Glutamatergic neuron (in vitro differentiated cells): ENCODE data around the gene JDP2. TPM values are rescaled to one million over a fixed set of nuclear protein-coding genes. Genes with fewer than 3 reads are reported as not detected.

ENCODE experiments used
- DNase-seq: peaks from one replicate; pipeline ENCODE4 v3.0.0; 2022
- H3K27ac Mint-ChIP-seq: one replicate; pipeline ENCODE4 v1.8.0; 2020; ENCODE audit warnings: mild to moderate bottlenecking, mixed read lengths, inconsistent platforms; ENCODE audit not compliant: unreplicated experiment
- H3K27me3 Mint-ChIP-seq: one replicate; pipeline ENCODE4 v1.8.0; 2020; ENCODE audit warnings: mild to moderate bottlenecking, moderate library complexity, mixed read lengths, inconsistent platforms; ENCODE audit not compliant: unreplicated experiment
- H3K36me3 Mint-ChIP-seq: one replicate; pipeline ENCODE4 v1.8.0; 2020; ENCODE audit warnings: mild to moderate bottlenecking, mixed read lengths, inconsistent platforms; ENCODE audit not compliant: unreplicated experiment
- H3K4me1 Mint-ChIP-seq: one replicate; pipeline ENCODE4 v1.8.0; 2020; ENCODE audit warnings: mild to moderate bottlenecking, low read depth, mixed read lengths, inconsistent platforms; ENCODE audit not compliant: unreplicated experiment
- H3K4me3 Mint-ChIP-seq: one replicate; pipeline ENCODE4 v1.8.0; 2020; ENCODE audit warnings: mild to moderate bottlenecking, mixed read lengths, inconsistent platforms; ENCODE audit not compliant: unreplicated experiment
- H3K9me3 Mint-ChIP-seq: one replicate; pipeline ENCODE4 v1.8.0; 2020; ENCODE audit warnings: mild to moderate bottlenecking, moderate library complexity, mixed read lengths, inconsistent platforms; ENCODE audit not compliant: unreplicated experiment
- CTCF ChIP-seq: fragments of 200-600 bp; sonication (generic); IDR thresholded peaks from one replicate; pipeline ENCODE4 v1.5.0; 2021; ENCODE audit not compliant: partially characterized antibody, unreplicated experiment
- total RNA-seq: library from RNA; stranded (reverse); fragmentation: NEBNext Ultra II Directional; extraction: Animal tissue kit (Norgen Biotek cat#: 25700); gene quantifications from one replicate; pipeline ENCODE4 v1.2.1, GENCODE V29; 2021; ENCODE audit not compliant: unreplicated experiment

Gene JDP2
- total RNA-seq, 1 donor from 2014 or later = 5.7 TPM

- no peak for DNase-seq
- no peak for TF ChIP-seq CTCF
- Mint-ChIP-seq H3K9me3 (peaks cover 5% of the 10 kb centered on the region), H3K27me3 (peaks cover 6% of the 10 kb centered on the region), H3K27ac (no peak overlapping the region), H3K4me1 (peaks cover 6% of the 10 kb centered on the region), H3K36me3 (no peaks in the 10 kb centered on the region), H3K4me3 (no peak overlapping the region)
Measured at GRCh38 chr14:75411214-75411540, 16.6 kb upstream of the JDP2 start.

- TF ChIP-seq CTCF = no peak
- Mint-ChIP-seq H3K4me1 (peaks cover 6% of the 10 kb centered on the region), H3K4me3 (no peak overlapping the region), H3K27me3 (peaks cover 6% of the 10 kb centered on the region), H3K9me3 (peaks cover 5% of the 10 kb centered on the region), H3K36me3 (no peaks in the 10 kb centered on the region), H3K27ac (no peak overlapping the region)
- no peak for DNase-seq
Measured at GRCh38 chr14:75413013-75413412, 14.8 kb upstream of the JDP2 start.

GRCh38 chr14:75417674-75418073 lies 10.1 kb upstream of the JDP2 start:
- no peak for TF ChIP-seq CTCF
- H3K36me3 Mint-ChIP-seq = no peaks in the 10 kb centered on the region
- no peak overlapping the region for H3K4me3 Mint-ChIP-seq
- H3K4me1 Mint-ChIP-seq = peaks cover 2% of the 10 kb centered on the region
- no peaks in the 10 kb centered on the region for H3K27me3 Mint-ChIP-seq
- H3K9me3 Mint-ChIP-seq = no peaks in the 10 kb centered on the region
- no peak for DNase-seq
- no peak overlapping the region for H3K27ac Mint-ChIP-seq

- Mint-ChIP-seq H3K4me1 (peaks cover 2% of the 10 kb centered on the region), H3K27me3 (no peaks in the 10 kb centered on the region), H3K4me3 (peak overlapping the region; percentile 14), H3K27ac (no peak overlapping the region), H3K36me3 (no peaks in the 10 kb centered on the region), H3K9me3 (no peaks in the 10 kb centered on the region)
- no peak for TF ChIP-seq CTCF
- DNase-seq = no peak
Measured at GRCh38 chr14:75418850-75419768, 8.7 kb upstream of the JDP2 start.

GRCh38 chr14:75422169-75422568 lies 5.7 kb upstream of the JDP2 start:
- H3K27ac Mint-ChIP-seq = no peak overlapping the region
- peaks cover 2% of the 10 kb centered on the region for H3K4me1 Mint-ChIP-seq
- H3K27me3 Mint-ChIP-seq = peaks cover 5% of the 10 kb centered on the region
- H3K36me3 Mint-ChIP-seq = no peaks in the 10 kb centered on the region
- TF ChIP-seq CTCF = no peak
- H3K4me3 Mint-ChIP-seq = no peak overlapping the region
- no peak for DNase-seq
- H3K9me3 Mint-ChIP-seq = no peaks in the 10 kb centered on the region
